Measurements from ENCODE around the gene TMEM91. TPM values are rescaled to one million over a fixed set of nuclear protein-coding genes. Genes with fewer than 3 reads are reported as not detected.

Gene TMEM91
- total and polyA plus RNA-seq, 9 of the 15 experiments (the other 6 are each of a cell fraction or from before 2014, with no cell fraction given): 1.2 to 5.2 (median 2.7) TPM

- no peaks in the 10 kb centered on the region for H3K9me1 ChIP-seq (ENCODE audit: control insufficient read depth, insufficient read depth, low read length)
- ChIA-PET CTCF (ENCODE audit: low intra/inter-chr PET ratio) (no interaction called here), POLR2A (interaction anchor here (0.6 to 3.1 kb wide), 10 partner anchors 10 to 156 kb away, joined by 3 to 20 read pairs (median 4); partner anchors contain the start of gene B9D2)
- in situ Hi-C loops (cut with MboI): no loop called here
- H4K20me1 ChIP-seq (replicated peaks; ENCODE audit: control insufficient read depth, insufficient read depth, low read length): peaks cover 17% of the 10 kb centered on the region
- H3K27ac ChIP-seq (ENCODE audit: extremely low read depth, low read depth, low read length): peak overlapping the region; percentile 93
- ATAC-seq: no peak
- H3K9me3 ChIP-seq (replicated peaks; ENCODE audit: control insufficient read depth, insufficient read depth, low read depth, low read length): no peaks in the 10 kb centered on the region
- peak overlapping the region; percentile 100 for H3K4me2 ChIP-seq (ENCODE audit: insufficient read depth, low read length)
- H2AFZ ChIP-seq (ENCODE audit: low read depth, low read length): no peak overlapping the region
- peak overlapping the region; percentile 98 for H3K4me3 ChIP-seq
- no TSS peak for BruUV-seq (replicated peaks)
- H3K9ac ChIP-seq (ENCODE audit: insufficient read depth in 1 of 2, low read depth in 2 of 2, low read length in 2 of 2): peak overlapping the region; percentile 85 to 99
- DNase-seq (ENCODE audit: extremely low read depth in 1 of 4, low spot score in 3 of 4): no peak
- intact Hi-C loops (cut with micrococcal nuclease): loop anchor here (1.0 to 5.0 kb wide), 3 partner anchors 29 to 90 kb away; partner anchors contain the start of gene HNRNPUL1
- no peak for FAIRE-seq
- 0% methylated on average over 10 of the region's 12 CpGs for WGBS (ENCODE audit: insufficient coverage, low coverage, missing lambda C conversion rate)
- H3K36me3 ChIP-seq (ENCODE audit: control insufficient read depth, insufficient read depth, low read length): peaks cover 37% of the 10 kb centered on the region
- H3K79me2 ChIP-seq (ENCODE audit: control insufficient read depth, insufficient read depth, low read length): peaks cover 66% of the 10 kb centered on the region
- peaks cover 11 to 44% of the 10 kb centered on the region in 2 experiments for H3K4me1 ChIP-seq (replicated peaks in 1 of 2; ENCODE audit: control insufficient read depth in 2 of 2, insufficient read depth in 2 of 2, low read length in 2 of 2)
- H3K27me3 ChIP-seq (ENCODE audit: control insufficient read depth in 2 of 2, insufficient read depth in 2 of 2, low read length in 2 of 2): no peaks in the 10 kb centered on the region
- TF ChIP-seq ZNF408 (CRISPR knock-in tag; IDR thresholded peaks at IDR 0.05; ENCODE audit: low read depth) (no peak), ZBTB2 (IDR thresholded peaks at IDR 0.05) (peak; percentile 30; the same call in 1 of the 2 replicates), MTA2 (IDR thresholded peaks at IDR 0.05; ENCODE audit: low read depth) (no peak), PREB (CRISPR knock-in tag; IDR thresholded peaks at IDR 0.05) (no peak), ARNT (IDR thresholded peaks at IDR 0.05) (no peak), NRF1 (conservative IDR thresholded peaks at IDR 0.05 in 1 of 2, IDR thresholded peaks at IDR 0.05 in 1 of 2) (no peak), REST (IDR thresholded peaks at IDR 0.05; ENCODE audit: borderline replicate concordance) (no peak), REST (CRISPR knock-in tag; IDR thresholded peaks at IDR 0.05; ENCODE audit: low read depth) (no peak), U2AF1 (optimal IDR thresholded peaks at IDR 0.05; ENCODE audit: low read depth, low read length) (no peak)
Measured at GRCh38 chr19:41352279-41352608, 24.1 kb upstream of the TMEM91 start.

All from K562 (cell line).